ENCODE data around the gene AFMID.

The AFMID gene

DNA sequence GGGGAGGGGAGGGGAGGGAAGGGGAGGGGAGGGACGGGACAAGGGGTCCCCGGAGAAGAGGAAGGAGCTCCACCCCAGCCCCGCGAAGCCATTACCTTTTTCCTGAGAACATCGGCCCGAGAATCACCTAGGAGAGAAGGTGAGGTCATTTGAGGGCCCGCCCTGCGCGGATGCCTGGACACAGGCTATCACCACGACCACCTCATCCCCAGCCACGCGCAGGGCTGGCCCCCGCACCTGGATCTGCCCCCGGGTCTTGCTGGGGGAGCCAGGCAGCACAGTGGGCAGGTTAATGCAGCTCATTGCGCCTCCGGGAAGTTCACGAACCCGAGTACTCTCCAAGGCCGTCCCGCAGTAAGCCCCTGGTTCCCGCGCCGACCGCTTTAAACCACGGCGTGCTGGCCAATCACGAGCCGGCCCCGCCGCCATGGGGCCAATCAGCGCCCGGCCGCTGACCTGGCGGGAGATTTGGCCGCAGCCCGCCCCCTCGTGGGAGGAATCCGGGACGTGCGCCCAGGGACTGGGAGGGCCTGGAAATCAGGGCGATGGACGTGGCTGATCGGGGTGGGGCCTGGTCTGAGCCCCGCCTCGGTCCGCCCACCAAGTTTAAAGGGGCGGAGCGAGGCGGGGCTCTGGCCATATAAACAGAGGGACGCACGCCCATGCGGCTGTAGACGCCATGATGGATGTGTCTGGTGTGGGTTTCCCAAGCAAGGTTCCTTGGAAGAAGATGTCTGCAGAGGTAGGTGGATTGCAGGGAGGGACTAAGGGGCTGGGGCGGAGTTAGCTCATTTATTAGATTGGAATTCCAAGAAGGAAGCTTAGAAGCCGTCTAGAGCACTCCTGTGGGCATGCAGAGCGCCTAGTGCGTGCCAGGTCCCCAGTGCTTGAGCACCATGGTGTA lies at the start of gene AFMID, which contains the start of gene TK1 (continued):
- TF ChIP-seq ZNF701 (tag by site-specific recombination; IDR thresholded peaks at IDR 0.05) (no peak), ZNF391 (tag by site-specific recombination; IDR thresholded peaks at IDR 0.05; ENCODE audit: borderline replicate concordance, low read depth) (peak; percentile 92; the same call in 1 of the 2 replicates), ZNF341 (tag by site-specific recombination; IDR thresholded peaks at IDR 0.05; ENCODE audit: low read depth) (no peak; the same call in 1 of the 2 replicates), ZBTB48 (tag by site-specific recombination; IDR thresholded peaks at IDR 0.05) (peak; percentile 68), ZNF280C (tag by site-specific recombination; IDR thresholded peaks at IDR 0.05) (no peak), GLI4 (tag by site-specific recombination; IDR thresholded peaks at IDR 0.05) (no peak), YY2 (tag by site-specific recombination; IDR thresholded peaks at IDR 0.05) (no peak), ZBTB21 (tag by site-specific recombination; IDR thresholded peaks at IDR 0.05) (no peak), AEBP2 (tag by site-specific recombination; IDR thresholded peaks at IDR 0.05; ENCODE audit: borderline replicate concordance) (no peak), HOXC10 (CRISPR knock-in tag; IDR thresholded peaks at IDR 0.05) (no peak), TCF7L2 (IDR thresholded peaks at IDR 0.05; ENCODE audit: borderline replicate concordance, low read depth, low read length) (no peak), ZNF324 (tag by site-specific recombination; IDR thresholded peaks at IDR 0.05) (peak; percentile 20; the same call in 1 of the 2 replicates), SP2 (tag by site-specific recombination; IDR thresholded peaks at IDR 0.05) (peak; percentile 99), ZNF555 (tag by site-specific recombination; conservative IDR thresholded peaks at IDR 0.05) (no peak), ZNF335 (tag by site-specific recombination; conservative IDR thresholded peaks at IDR 0.05) (peak; percentile 95), ZSCAN30 (tag by site-specific recombination; IDR thresholded peaks at IDR 0.05) (no peak), ZNF211 (tag by site-specific recombination; IDR thresholded peaks at IDR 0.05; ENCODE audit: low read depth) (no peak), GLIS2 (tag by site-specific recombination; IDR thresholded peaks at IDR 0.05) (no peak; the same call in none of the 2 replicates), ZNF580 (tag by site-specific recombination; IDR thresholded peaks at IDR 0.05) (no peak), SP3 (tag by site-specific recombination; IDR thresholded peaks at IDR 0.05) (peak; percentile 100), ZNF658 (tag by site-specific recombination; IDR thresholded peaks at IDR 0.05) (no peak), OVOL3 (tag by site-specific recombination; IDR thresholded peaks at IDR 0.05) (peak; percentile 78; the same call in 1 of the 2 replicates), ZXDB (tag by site-specific recombination; IDR thresholded peaks at IDR 0.05) (peak; percentile 90), BCL11A (tag by site-specific recombination; IDR thresholded peaks at IDR 0.05; ENCODE audit: low read depth) (peak; percentile 89)
- TF ChIP-seq, protein P1, sequence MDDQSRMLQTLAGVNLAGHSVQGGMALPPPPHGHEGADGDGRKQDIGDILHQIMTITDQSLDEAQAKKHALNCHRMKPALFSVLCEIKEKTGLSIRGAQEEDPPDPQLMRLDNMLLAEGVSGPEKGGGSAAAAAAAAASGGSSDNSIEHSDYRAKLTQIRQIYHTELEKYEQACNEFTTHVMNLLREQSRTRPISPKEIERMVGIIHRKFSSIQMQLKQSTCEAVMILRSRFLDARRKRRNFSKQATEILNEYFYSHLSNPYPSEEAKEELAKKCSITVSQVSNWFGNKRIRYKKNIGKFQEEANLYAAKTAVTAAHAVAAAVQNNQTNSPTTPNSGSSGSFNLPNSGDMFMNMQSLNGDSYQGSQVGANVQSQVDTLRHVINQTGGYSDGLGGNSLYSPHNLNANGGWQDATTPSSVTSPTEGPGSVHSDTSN (CRISPR knock-in tag; IDR thresholded peaks at IDR 0.05): peak; percentile 88; the same call in 1 of the 2 replicates
- TF ChIP-seq, protein P2, sequence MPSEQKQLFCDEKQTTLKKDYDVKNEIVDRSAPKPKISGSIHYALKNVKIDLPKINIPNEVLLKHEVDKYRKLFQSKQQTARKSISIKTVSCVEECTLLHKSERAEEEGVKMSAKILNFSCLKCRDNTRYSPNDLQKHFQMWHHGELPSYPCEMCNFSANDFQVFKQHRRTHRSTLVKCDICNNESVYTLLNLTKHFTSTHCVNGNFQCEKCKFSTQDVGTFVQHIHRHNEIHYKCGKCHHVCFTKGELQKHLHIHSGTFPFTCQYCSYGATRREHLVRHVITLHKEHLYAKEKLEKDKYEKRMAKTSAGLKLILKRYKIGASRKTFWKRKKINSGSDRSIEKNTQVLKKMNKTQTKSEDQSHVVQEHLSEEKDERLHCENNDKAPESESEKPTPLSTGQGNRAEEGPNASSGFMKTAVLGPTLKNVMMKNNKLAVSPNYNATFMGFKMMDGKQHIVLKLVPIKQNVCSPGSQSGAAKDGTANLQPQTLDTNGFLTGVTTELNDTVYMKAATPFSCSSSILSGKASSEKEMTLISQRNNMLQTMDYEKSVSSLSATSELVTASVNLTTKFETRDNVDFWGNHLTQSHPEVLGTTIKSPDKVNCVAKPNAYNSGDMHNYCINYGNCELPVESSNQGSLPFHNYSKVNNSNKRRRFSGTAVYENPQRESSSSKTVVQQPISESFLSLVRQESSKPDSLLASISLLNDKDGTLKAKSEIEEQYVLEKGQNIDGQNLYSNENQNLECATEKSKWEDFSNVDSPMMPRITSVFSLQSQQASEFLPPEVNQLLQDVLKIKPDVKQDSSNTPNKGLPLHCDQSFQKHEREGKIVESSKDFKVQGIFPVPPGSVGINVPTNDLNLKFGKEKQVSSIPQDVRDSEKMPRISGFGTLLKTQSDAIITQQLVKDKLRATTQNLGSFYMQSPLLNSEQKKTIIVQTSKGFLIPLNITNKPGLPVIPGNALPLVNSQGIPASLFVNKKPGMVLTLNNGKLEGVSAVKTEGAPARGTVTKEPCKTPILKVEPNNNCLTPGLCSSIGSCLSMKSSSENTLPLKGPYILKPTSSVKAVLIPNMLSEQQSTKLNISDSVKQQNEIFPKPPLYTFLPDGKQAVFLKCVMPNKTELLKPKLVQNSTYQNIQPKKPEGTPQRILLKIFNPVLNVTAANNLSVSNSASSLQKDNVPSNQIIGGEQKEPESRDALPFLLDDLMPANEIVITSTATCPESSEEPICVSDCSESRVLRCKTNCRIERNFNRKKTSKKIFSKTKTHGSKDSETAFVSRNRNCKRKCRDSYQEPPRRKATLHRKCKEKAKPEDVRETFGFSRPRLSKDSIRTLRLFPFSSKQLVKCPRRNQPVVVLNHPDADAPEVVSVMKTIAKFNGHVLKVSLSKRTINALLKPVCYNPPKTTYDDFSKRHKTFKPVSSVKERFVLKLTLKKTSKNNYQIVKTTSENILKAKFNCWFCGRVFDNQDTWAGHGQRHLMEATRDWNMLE (tag by site-specific recombination; conservative IDR thresholded peaks at IDR 0.05; ENCODE audit: low read depth): no peak
- TF ChIP-seq, protein P3, sequence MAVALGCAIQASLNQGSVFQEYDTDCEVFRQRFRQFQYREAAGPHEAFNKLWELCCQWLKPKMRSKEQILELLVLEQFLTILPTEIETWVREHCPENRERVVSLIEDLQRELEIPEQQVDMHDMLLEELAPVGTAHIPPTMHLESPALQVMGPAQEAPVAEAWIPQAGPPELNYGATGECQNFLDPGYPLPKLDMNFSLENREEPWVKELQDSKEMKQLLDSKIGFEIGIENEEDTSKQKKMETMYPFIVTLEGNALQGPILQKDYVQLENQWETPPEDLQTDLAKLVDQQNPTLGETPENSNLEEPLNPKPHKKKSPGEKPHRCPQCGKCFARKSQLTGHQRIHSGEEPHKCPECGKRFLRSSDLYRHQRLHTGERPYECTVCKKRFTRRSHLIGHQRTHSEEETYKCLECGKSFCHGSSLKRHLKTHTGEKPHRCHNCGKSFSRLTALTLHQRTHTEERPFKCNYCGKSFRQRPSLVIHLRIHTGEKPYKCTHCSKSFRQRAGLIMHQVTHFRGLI (tag by site-specific recombination; IDR thresholded peaks at IDR 0.05): no peak
